K562 (cell line): ENCODE data around the gene GDF15. TPM values are rescaled to one million over a fixed set of nuclear protein-coding genes. Genes with fewer than 3 reads are reported as not detected.

ENCODE experiments used
- ADNP ChIP-seq: fragments of 200-800 bp; sonication (Bioruptor generic); IDR thresholded peaks from 2 replicates; pipeline ENCODE4 v1.6.1; 2016; ENCODE audit warnings: missing genetic modification characterization, missing compliant biosample characterization
- BHLHE40 ChIP-seq: IDR thresholded peaks from 2 replicates; pipeline ENCODE4 v1.6.1; 2011; ENCODE audit warnings: low read length, improper control_type of control experiment
- ELF4 ChIP-seq: fragments of 450-650 bp; formaldehyde crosslinking; IDR thresholded peaks from 2 replicates; pipeline ENCODE4 v1.4.0; 2022; ENCODE audit warnings: missing genetic modification characterization
- KLF13 ChIP-seq: fragments of 450-650 bp; IDR thresholded peaks from 2 replicates; pipeline ENCODE4 v1.6.1; 2016; ENCODE audit warnings: missing genetic modification characterization, low read depth, mild to moderate bottlenecking, missing compliant biosample characterization, moderate library complexity, borderline replicate concordance
- NFE2L1 ChIP-seq: fragments of 450-650 bp; IDR thresholded peaks from 2 replicates; pipeline ENCODE4 v1.6.1; 2016; ENCODE audit warnings: missing genetic modification characterization, low read depth, mild to moderate bottlenecking, missing compliant biosample characterization, moderate library complexity, borderline replicate concordance
- POU5F1 ChIP-seq: fragments of 150-350 bp; IDR thresholded peaks from 2 replicates; pipeline ENCODE4 v1.6.1; 2014; ENCODE audit warnings: borderline replicate concordance, low read length, low read depth, mild to moderate bottlenecking; ENCODE audit not compliant: partially characterized antibody
- PRMT5 ChIP-seq: sonication (generic); formaldehyde crosslinking; IDR thresholded peaks from 2 replicates; pipeline ENCODE4 v1.5.0; 2020; ENCODE audit warnings: missing genetic modification reagents
- SRSF7 ChIP-seq: fragments of 200-400 bp; formaldehyde crosslinking; optimal IDR thresholded peaks from 2 replicates; pipeline ENCODE3; 2017; ENCODE audit warnings: mild to moderate bottlenecking, low read depth, low read length
- ZNF695 ChIP-seq: fragments of 450-650 bp; formaldehyde crosslinking; IDR thresholded peaks from 2 replicates; pipeline ENCODE4 v1.4.0; 2020; ENCODE audit warnings: mild to moderate bottlenecking, moderate library complexity
- polyA plus RNA-seq, 8 experiments: library from polyadenylated mRNA; depleted of rRNA in 4 of 8; stranded (reverse) in 5 of 8; unstranded in 3 of 8; fragments of >200 nt; fragmentation: Nextera tagmentation in 2 of 8; fragmentation: Illumina TruSeq in 1 of 8; extraction: Ambion mirVana in 2 of 8; extraction: Trizol in 1 of 8; gene quantifications; 2 replicates each; pipeline versions ENCODE4 v1.2.1 to v1.2.3, GENCODE V29; 2011 to 2014; ENCODE audit warnings: inconsistent platforms in 1 of 8, missing spikeins in 1 of 8
- total RNA-seq, 7 experiments: library from RNA; depleted of rRNA in 6 of 7; stranded (reverse); fragments of >200 nt in 6 of 7; fragmentation: Illumina TruSeq in 2 of 7; extraction: Trizol in 2 of 7; gene quantifications; 2 replicates each; pipeline versions ENCODE4 v1.2.1 to v1.2.3, GENCODE V29; 2011 to 2021; ENCODE audit warnings: low replicate concordance in 1 of 7
- TF ChIP-seq, protein P1 (sequence below): fragments of 450-650 bp; IDR thresholded peaks from 2 replicates; pipeline ENCODE4 v1.6.1; 2016; ENCODE audit warnings: mild to moderate bottlenecking, moderate library complexity
- TF ChIP-seq, protein P2 (sequence below): fragments of 250-450 bp; sonication (Bioruptor Pico); IDR thresholded peaks from 2 replicates; pipeline ENCODE4 v1.4.0; 2020; ENCODE audit warnings: mild to moderate bottlenecking, moderate library complexity
- TF ChIP-seq, protein P3 (sequence below): sonication (generic); formaldehyde crosslinking; IDR thresholded peaks from 2 replicates; pipeline ENCODE4 v1.8.0; 2022; ENCODE audit warnings: mild to moderate bottlenecking, missing genetic modification reagents

The GDF15 gene
- total and polyA plus RNA-seq, 9 of the 15 experiments (the other 6 are each of a cell fraction or from before 2014, with no cell fraction given), result 2.3 to 82.4 (median 12.5) TPM

DNA sequence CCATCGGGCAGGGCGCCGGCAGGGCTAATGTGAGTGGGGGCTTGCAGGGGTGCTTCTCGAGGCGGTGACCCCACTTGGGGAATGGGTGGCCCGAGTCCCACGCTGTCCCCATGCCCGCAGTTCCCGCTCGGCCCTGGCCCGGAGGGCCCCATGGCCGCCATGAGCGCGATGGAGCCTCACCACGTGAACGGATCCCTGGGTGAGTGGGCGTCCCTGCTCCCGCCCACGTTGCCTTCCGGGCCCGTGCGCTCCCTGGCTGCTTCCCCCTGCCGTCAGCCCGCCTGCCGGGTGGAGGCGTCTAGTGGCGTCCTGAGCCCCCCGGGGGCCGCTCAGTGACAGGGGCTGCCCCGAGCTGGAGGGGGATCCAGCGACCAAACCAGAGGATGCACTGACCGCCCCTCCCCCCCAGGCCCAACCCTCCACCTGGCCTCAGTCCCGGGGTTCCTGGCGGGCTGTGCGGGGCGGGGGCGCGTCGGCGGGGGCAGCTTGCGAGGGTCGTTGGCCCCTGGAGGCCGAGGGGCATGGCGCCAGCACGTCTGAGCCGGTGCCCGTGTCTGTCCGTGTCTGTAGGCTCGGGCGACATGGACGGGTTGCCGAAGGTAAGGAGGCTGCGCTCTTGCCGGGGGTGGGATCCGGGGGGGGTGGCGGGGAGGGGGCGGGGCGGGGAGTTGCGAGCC lies 47.2 kb downstream of the GDF15 start (continued):
- TF ChIP-seq, protein P1, sequence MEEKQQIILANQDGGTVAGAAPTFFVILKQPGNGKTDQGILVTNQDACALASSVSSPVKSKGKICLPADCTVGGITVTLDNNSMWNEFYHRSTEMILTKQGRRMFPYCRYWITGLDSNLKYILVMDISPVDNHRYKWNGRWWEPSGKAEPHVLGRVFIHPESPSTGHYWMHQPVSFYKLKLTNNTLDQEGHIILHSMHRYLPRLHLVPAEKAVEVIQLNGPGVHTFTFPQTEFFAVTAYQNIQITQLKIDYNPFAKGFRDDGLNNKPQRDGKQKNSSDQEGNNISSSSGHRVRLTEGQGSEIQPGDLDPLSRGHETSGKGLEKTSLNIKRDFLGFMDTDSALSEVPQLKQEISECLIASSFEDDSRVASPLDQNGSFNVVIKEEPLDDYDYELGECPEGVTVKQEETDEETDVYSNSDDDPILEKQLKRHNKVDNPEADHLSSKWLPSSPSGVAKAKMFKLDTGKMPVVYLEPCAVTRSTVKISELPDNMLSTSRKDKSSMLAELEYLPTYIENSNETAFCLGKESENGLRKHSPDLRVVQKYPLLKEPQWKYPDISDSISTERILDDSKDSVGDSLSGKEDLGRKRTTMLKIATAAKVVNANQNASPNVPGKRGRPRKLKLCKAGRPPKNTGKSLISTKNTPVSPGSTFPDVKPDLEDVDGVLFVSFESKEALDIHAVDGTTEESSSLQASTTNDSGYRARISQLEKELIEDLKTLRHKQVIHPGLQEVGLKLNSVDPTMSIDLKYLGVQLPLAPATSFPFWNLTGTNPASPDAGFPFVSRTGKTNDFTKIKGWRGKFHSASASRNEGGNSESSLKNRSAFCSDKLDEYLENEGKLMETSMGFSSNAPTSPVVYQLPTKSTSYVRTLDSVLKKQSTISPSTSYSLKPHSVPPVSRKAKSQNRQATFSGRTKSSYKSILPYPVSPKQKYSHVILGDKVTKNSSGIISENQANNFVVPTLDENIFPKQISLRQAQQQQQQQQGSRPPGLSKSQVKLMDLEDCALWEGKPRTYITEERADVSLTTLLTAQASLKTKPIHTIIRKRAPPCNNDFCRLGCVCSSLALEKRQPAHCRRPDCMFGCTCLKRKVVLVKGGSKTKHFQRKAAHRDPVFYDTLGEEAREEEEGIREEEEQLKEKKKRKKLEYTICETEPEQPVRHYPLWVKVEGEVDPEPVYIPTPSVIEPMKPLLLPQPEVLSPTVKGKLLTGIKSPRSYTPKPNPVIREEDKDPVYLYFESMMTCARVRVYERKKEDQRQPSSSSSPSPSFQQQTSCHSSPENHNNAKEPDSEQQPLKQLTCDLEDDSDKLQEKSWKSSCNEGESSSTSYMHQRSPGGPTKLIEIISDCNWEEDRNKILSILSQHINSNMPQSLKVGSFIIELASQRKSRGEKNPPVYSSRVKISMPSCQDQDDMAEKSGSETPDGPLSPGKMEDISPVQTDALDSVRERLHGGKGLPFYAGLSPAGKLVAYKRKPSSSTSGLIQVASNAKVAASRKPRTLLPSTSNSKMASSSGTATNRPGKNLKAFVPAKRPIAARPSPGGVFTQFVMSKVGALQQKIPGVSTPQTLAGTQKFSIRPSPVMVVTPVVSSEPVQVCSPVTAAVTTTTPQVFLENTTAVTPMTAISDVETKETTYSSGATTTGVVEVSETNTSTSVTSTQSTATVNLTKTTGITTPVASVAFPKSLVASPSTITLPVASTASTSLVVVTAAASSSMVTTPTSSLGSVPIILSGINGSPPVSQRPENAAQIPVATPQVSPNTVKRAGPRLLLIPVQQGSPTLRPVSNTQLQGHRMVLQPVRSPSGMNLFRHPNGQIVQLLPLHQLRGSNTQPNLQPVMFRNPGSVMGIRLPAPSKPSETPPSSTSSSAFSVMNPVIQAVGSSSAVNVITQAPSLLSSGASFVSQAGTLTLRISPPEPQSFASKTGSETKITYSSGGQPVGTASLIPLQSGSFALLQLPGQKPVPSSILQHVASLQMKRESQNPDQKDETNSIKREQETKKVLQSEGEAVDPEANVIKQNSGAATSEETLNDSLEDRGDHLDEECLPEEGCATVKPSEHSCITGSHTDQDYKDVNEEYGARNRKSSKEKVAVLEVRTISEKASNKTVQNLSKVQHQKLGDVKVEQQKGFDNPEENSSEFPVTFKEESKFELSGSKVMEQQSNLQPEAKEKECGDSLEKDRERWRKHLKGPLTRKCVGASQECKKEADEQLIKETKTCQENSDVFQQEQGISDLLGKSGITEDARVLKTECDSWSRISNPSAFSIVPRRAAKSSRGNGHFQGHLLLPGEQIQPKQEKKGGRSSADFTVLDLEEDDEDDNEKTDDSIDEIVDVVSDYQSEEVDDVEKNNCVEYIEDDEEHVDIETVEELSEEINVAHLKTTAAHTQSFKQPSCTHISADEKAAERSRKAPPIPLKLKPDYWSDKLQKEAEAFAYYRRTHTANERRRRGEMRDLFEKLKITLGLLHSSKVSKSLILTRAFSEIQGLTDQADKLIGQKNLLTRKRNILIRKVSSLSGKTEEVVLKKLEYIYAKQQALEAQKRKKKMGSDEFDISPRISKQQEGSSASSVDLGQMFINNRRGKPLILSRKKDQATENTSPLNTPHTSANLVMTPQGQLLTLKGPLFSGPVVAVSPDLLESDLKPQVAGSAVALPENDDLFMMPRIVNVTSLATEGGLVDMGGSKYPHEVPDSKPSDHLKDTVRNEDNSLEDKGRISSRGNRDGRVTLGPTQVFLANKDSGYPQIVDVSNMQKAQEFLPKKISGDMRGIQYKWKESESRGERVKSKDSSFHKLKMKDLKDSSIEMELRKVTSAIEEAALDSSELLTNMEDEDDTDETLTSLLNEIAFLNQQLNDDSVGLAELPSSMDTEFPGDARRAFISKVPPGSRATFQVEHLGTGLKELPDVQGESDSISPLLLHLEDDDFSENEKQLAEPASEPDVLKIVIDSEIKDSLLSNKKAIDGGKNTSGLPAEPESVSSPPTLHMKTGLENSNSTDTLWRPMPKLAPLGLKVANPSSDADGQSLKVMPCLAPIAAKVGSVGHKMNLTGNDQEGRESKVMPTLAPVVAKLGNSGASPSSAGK, result no peak; the same call in none of the 2 replicates
- TF ChIP-seq SRSF7 (no peak), ELF4 (CRISPR knock-in tag) (no peak), ZNF695 (no peak), KLF13 (tag) (no peak), ADNP (tag) (no peak), POU5F1 (no peak), PRMT5 (CRISPR knock-in tag) (no peak), BHLHE40 (peak; percentile 78), NFE2L1 (tag) (no peak)
- TF ChIP-seq, protein P2, sequence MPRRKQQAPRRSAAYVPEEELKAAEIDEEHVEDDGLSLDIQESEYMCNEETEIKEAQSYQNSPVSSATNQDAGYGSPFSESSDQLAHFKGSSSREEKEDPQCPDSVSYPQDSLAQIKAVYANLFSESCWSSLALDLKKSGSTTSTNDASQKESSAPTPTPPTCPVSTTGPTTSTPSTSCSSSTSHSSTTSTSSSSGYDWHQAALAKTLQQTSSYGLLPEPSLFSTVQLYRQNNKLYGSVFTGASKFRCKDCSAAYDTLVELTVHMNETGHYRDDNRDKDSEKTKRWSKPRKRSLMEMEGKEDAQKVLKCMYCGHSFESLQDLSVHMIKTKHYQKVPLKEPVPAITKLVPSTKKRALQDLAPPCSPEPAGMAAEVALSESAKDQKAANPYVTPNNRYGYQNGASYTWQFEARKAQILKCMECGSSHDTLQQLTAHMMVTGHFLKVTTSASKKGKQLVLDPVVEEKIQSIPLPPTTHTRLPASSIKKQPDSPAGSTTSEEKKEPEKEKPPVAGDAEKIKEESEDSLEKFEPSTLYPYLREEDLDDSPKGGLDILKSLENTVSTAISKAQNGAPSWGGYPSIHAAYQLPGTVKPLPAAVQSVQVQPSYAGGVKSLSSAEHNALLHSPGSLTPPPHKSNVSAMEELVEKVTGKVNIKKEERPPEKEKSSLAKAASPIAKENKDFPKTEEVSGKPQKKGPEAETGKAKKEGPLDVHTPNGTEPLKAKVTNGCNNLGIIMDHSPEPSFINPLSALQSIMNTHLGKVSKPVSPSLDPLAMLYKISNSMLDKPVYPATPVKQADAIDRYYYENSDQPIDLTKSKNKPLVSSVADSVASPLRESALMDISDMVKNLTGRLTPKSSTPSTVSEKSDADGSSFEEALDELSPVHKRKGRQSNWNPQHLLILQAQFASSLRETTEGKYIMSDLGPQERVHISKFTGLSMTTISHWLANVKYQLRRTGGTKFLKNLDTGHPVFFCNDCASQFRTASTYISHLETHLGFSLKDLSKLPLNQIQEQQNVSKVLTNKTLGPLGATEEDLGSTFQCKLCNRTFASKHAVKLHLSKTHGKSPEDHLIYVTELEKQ (CRISPR knock-in tag), result no peak
- TF ChIP-seq, protein P3, sequence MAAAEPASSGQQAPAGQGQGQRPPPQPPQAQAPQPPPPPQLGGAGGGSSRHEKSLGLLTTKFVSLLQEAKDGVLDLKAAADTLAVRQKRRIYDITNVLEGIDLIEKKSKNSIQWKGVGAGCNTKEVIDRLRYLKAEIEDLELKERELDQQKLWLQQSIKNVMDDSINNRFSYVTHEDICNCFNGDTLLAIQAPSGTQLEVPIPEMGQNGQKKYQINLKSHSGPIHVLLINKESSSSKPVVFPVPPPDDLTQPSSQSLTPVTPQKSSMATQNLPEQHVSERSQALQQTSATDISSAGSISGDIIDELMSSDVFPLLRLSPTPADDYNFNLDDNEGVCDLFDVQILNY (CRISPR knock-in tag), result no peak
